Endothelial cell of umbilical vein (primary cell): Measurements from ENCODE around the gene SNX3. TPM values are rescaled to one million over a fixed set of nuclear protein-coding genes. Genes with fewer than 3 reads are reported as not detected.

ENCODE experiments used
- BruUV-seq: library from RNA; stranded (reverse); fragments of 400-500 nt; replicated peaks from 2 replicates; lab custom pipeline; 2021; lab: Mats Ljungman, UMichigan
- CTCF ChIA-PET: fragments of 300-600, 350-600 bp; sonication (Branson Sonifier 250); formaldehyde crosslinking; loops from one replicate; lab custom pipeline; 2021; ENCODE audit warnings: antibody characterized with exemption, inconsistent platforms; lab: Charles Lee
- POLR2A ChIA-PET: fragments of 300-600, 350-600 bp; sonication (Branson Sonifier 250); formaldehyde crosslinking; loops from one replicate; lab custom pipeline; 2021; ENCODE audit warnings: antibody characterized with exemption, inconsistent platforms; lab: Charles Lee
- DNase-seq: peaks from one replicate; pipeline ENCODE4 v3.0.0-alpha.2; 2011; ENCODE audit warnings: low read depth, low spot score
- FAIRE-seq: peaks from 2 replicates; lab custom pipeline; 2011; peaks lifted over from hg19 to GRCh38; lab: Jason Lieb, UNC
- H2AFZ ChIP-seq: 2 replicates; pipeline ENCODE4 v1.6.0; 2012; ENCODE audit warnings: low read depth, low read length, control low read depth, inconsistent platforms
- H3K27ac ChIP-seq: 2 replicates; pipeline ENCODE4 v1.5.1; 2011; ENCODE audit warnings: low read depth, mild to moderate bottlenecking, control low read depth, low read length, moderate library complexity; ENCODE audit not compliant: insufficient read depth
- H3K27me3 ChIP-seq, 2 experiments: 2 replicates each; pipeline versions ENCODE4 v1.6.0 to v1.6.1; 2011; ENCODE audit warnings: low read length in 2 of 2, mixed read lengths in 1 of 2; ENCODE audit not compliant: control insufficient read depth in 2 of 2, insufficient read depth in 2 of 2
- H3K36me3 ChIP-seq, 2 experiments: 2 replicates in 1 of 2; 3 replicates in 1 of 2; pipeline ENCODE4 v1.5.1; 2011; ENCODE audit warnings: low read length in 2 of 2, mild to moderate bottlenecking in 1 of 2, moderate library complexity in 1 of 2; ENCODE audit not compliant: control insufficient read depth in 2 of 2, insufficient read depth in 2 of 2; ENCODE audit errors: extremely low read depth in 1 of 2
- H3K4me1 ChIP-seq: 3 replicates; pipeline ENCODE4 v1.5.1; 2011; ENCODE audit warnings: mild to moderate bottlenecking, low read length; ENCODE audit not compliant: control insufficient read depth, insufficient read depth; ENCODE audit errors: extremely low read depth
- H3K4me2 ChIP-seq: 2 replicates; pipeline ENCODE4 v1.6.1; 2011; ENCODE audit warnings: low read length, control low read depth, mixed read lengths; ENCODE audit not compliant: insufficient read depth
- H3K4me3 ChIP-seq, 3 experiments: fragments of 200-600 bp in 1 of 3; sonication (generic), shearing (Covaris generic) in 1 of 3; replicated peaks in 1 of 3; 2 replicates each; pipeline ENCODE4 v1.5.1; 2011 to 2016; ENCODE audit warnings: control low read depth in 3 of 3, low read length in 3 of 3, mild to moderate bottlenecking in 2 of 3, inconsistent platforms in 1 of 3, low read depth in 1 of 3, moderate library complexity in 1 of 3; ENCODE audit not compliant: insufficient read depth in 1 of 3
- H3K79me2 ChIP-seq: 2 replicates; pipeline ENCODE4 v1.6.0; 2012; ENCODE audit warnings: low read length, inconsistent platforms; ENCODE audit not compliant: control insufficient read depth, insufficient read depth
- H3K9ac ChIP-seq: replicated peaks from 2 replicates; pipeline ENCODE3; 2011; ENCODE audit warnings: low read length, control low read depth; ENCODE audit not compliant: insufficient read depth; ENCODE audit errors: extremely low read depth
- H3K9me1 ChIP-seq: replicated peaks from 3 replicates; pipeline ENCODE4 v1.6.0; 2011; ENCODE audit warnings: mild to moderate bottlenecking, low read length; ENCODE audit not compliant: control insufficient read depth, insufficient read depth; ENCODE audit errors: extremely low read depth
- H3K9me3 ChIP-seq: replicated peaks from 2 replicates; pipeline ENCODE4 v1.5.1; 2012; ENCODE audit warnings: low read length, inconsistent platforms; ENCODE audit not compliant: control insufficient read depth, insufficient read depth
- H4K20me1 ChIP-seq: replicated peaks from 2 replicates; pipeline ENCODE3; 2011; ENCODE audit warnings: mild to moderate bottlenecking, low read length; ENCODE audit not compliant: control insufficient read depth, insufficient read depth; ENCODE audit errors: extremely low read depth
- CTCF ChIP-seq, 2 donors: IDR thresholded peaks; 1 replicate in 1 of 2; 2 replicates in 1 of 2; pipeline ENCODE4 v1.5.1; 2011; ENCODE audit warnings: low read length in 2 of 2, mild to moderate bottlenecking in 2 of 2, moderate library complexity in 2 of 2, control low read depth in 1 of 2, inconsistent platforms in 1 of 2, low read depth in 1 of 2; ENCODE audit not compliant: insufficient read depth in 1 of 2; ENCODE audit errors: extremely low read depth in 1 of 2
- EZH2 ChIP-seq: IDR thresholded peaks from 2 replicates; pipeline ENCODE4 v1.6.1; 2012; ENCODE audit warnings: borderline replicate concordance, low read depth, mild to moderate bottlenecking, moderate library complexity, low read length, inconsistent platforms; ENCODE audit not compliant: severe bottlenecking
- FOS ChIP-seq: IDR thresholded peaks from 2 replicates; pipeline ENCODE4 v1.6.1; 2011; ENCODE audit warnings: mild to moderate bottlenecking, low read length, moderate library complexity, borderline replicate concordance; ENCODE audit not compliant: insufficient read depth
- GATA2 ChIP-seq: IDR thresholded peaks from 2 replicates; pipeline ENCODE4 v1.7.0; 2011; ENCODE audit warnings: low read depth, mild to moderate bottlenecking, moderate library complexity, mixed read lengths, low read length; ENCODE audit not compliant: insufficient read length, insufficient read depth
- JUN ChIP-seq: IDR thresholded peaks from 2 replicates; pipeline ENCODE4 v1.6.1; 2011; ENCODE audit warnings: borderline replicate concordance, low read depth; ENCODE audit not compliant: insufficient read length, insufficient read depth
- MYC ChIP-seq: IDR thresholded peaks from one replicate; pipeline ENCODE4 v1.6.1; 2011; ENCODE audit warnings: mild to moderate bottlenecking, low read depth, low read length
- POLR2A ChIP-seq: IDR thresholded peaks from 2 replicates; pipeline ENCODE4 v1.6.1; 2012; ENCODE audit warnings: low read depth, mild to moderate bottlenecking, control low read depth, low read length
- POLR2AphosphoS5 ChIP-seq: IDR thresholded peaks from 2 replicates; pipeline ENCODE4 v1.6.1; 2012; ENCODE audit warnings: low read depth, mild to moderate bottlenecking, control low read depth, low read length, moderate library complexity; ENCODE audit not compliant: insufficient read depth
- dilution Hi-C: fragments of 300-500 bp; cut with MboI; formaldehyde crosslinking; loops from one replicate; pipeline ENCODE4 v1.15.0; 2019; ENCODE audit warnings: low sequenced_read_pairs; ENCODE audit not compliant: extremely low pct_ligation_motif_present
- intact Hi-C: fragments of 100-400 bp; cut with micrococcal nuclease; formaldehyde crosslinking; loops from one replicate; pipeline ENCODE4 v1.10.0; 2022
- polyA plus RNA-seq, 4 experiments: library from polyadenylated mRNA; depleted of rRNA in 3 of 4; stranded (reverse) in 3 of 4; unstranded in 1 of 4; fragments of >200 nt; gene quantifications; 2 replicates each; pipeline versions ENCODE4 v1.2.1 to v1.2.3, GENCODE V29; 2011 to 2012; ENCODE audit warnings: missing spikeins in 1 of 4
- total RNA-seq: library from RNA; stranded (reverse); gene quantifications from 2 replicates; pipeline ENCODE4 v1.2.3, GENCODE V29; 2021
- TF ChIP-seq, protein P1 (sequence below): IDR thresholded peaks from 2 replicates; pipeline ENCODE4 v1.6.1; 2011; ENCODE audit not compliant: insufficient read depth, insufficient read length

The SNX3 gene
- total and polyA plus RNA-seq, 2 donors (not counting 3 experiments of a cell fraction or from before 2014, with no cell fraction given), result 155 to 281 TPM

DNA sequence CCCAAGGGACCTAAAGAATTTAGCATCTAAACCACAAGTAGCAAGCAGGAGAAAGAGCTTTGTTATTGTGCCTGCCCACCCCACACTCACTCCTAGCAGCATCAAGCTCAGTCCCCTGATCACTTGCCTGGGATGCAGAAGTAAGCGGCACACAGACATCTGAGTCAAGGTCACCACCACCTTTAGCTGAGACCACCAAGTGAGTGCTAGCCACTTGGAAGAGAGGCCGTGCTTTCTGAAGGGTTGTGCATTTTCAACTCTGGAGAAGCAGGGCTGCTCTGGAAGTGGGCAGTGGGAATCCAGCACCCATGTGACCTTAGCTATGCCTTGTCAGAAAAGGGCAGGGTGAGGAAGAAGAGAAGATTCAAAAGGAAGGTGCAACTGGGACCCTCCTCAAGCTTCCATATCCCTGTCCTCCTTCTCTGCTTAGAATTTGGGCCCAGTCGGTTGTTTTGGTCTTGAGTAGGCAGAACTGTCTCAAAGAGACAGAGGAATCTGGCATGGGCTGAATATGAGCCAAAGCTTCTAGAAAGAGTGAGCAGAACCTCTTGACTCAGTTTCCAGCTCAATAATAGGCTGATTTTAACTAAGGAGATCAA lies 88.8 kb downstream of the SNX3 start:
- no peak for DNase-seq
- no peaks in the 10 kb centered on the region for H4K20me1 ChIP-seq
- H3K9me3 ChIP-seq, result no peaks in the 10 kb centered on the region
- H3K36me3 ChIP-seq, result no peaks in the 10 kb centered on the region
- no peaks in the 10 kb centered on the region for H3K9me1 ChIP-seq
- H3K79me2 ChIP-seq, result no peaks in the 10 kb centered on the region
- dilution Hi-C loops, result no loop called here
- ChIA-PET CTCF (interaction anchor here (1.8 kb wide), 1 partner anchor 320 kb away, joined by 5 read pairs; no protein-coding TSS in a partner anchor), POLR2A (no interaction called here)
- BruUV-seq, result no TSS peak
- H2AFZ ChIP-seq, result no peak overlapping the region
- H3K27ac ChIP-seq, result no peak overlapping the region
- no peak for TF ChIP-seq GATA2
- TF ChIP-seq POLR2A, result no peak
- no peak for TF ChIP-seq POLR2AphosphoS5
- no peak for TF ChIP-seq JUN
- TF ChIP-seq FOS, result no peak
- no peak for TF ChIP-seq CTCF (IDR thresholded peaks at IDR 0.05; ENCODE audit: extremely low read depth in 1 of 2, insufficient read depth in 1 of 2, low read depth in 1 of 2, low read length in 2 of 2)
- no peak for TF ChIP-seq EZH2
- TF ChIP-seq, protein P1, sequence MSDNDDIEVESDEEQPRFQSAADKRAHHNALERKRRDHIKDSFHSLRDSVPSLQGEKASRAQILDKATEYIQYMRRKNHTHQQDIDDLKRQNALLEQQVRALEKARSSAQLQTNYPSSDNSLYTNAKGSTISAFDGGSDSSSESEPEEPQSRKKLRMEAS, result no peak
- TF ChIP-seq MYC, result no peak
- peaks cover 90 to 100% of the 10 kb centered on the region in 2 experiments for H3K27me3 ChIP-seq
- intact Hi-C loops, result loop anchor here (10.0 kb wide), 1 partner anchor 353 kb away; no protein-coding TSS in a partner anchor
- FAIRE-seq, result no peak
- no peak overlapping the region for H3K4me2 ChIP-seq
- H3K4me1 ChIP-seq, result peaks cover 5% of the 10 kb centered on the region
- no peak overlapping the region for H3K4me3 ChIP-seq
- no peak overlapping the region for H3K9ac ChIP-seq
